Middle frontal gyrus (tissue), 1 donor: ENCODE data around the gene PEAK3.

Source experiments
- DNase-seq: peaks from one replicate; pipeline ENCODE4 v3.0.0-alpha.2; 2015; ENCODE audit warnings: low spot score; ENCODE audit errors: extremely low spot score

The PEAK3 gene

GRCh38 chr19:2251106-2252054 lies 30.6 kb downstream of the PEAK3 start:
- no peak for DNase-seq

DNA sequence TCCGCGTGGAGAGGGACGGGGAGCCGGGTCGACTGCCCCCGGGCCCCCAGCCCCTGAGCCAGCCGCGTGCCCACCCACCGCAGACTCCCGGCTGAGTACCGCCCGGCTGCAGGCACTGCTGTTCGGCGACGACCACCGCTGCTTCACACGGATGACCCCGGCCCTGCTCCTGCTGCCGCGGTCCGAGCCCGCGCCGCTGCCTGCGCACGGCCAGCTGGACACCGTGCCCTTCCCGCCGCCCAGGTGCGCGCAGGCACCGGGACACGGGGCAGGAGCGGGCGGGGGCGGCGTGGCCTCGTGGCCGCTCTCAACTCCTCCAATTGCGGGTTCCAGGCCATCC lies 31.2 kb downstream of the PEAK3 start:
- DNase-seq: no peak

DNA sequence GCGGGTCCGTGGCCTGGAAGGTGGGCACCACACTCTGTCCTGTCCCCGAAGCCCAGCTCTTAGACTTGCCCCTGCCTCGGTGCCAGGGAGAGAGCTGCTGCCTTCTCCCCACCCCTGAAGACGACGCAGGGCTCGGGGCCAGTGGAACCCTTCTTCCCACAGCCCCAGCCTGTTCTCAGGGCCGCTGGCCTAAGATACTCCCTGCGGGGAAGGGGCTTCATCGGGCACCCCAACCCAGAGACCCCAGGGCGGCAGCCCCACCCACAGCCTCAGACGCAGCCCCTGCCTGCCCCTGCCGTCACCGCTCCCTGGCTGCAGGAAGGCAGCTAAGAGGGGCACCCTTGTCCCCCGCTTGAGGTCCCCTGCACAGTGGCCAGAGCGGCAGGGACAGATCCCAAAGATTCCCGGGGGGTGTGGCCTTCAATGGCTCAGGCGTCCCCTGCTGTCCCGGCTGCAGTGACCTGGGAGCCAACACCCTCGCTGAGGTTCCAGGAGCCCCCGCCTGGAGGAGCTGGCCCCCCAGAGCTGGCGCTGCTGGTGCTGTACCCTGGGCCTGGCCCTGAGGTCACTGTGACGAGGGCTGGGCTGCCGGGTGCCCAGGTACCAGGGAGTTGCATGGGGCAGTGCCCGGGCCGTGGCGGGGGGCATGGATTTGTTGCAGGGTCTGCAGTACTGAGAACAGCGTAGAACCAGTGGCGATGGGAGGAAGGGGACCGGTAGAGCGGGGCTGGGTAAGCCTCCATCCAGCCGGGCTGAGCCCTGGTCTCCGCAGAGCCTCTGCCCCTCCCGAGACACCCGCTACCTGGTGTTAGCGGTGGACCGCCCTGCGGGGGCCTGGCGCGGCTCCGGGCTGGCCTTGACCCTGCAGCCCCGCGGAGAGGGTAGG lies 31.9 kb downstream of the PEAK3 start:
- DNase-seq: no peak

- DNase-seq: no peak
Measured at GRCh38 chr19:2249010-2249866, 32.7 kb downstream of the PEAK3 start, which contains the start of gene AMH. TSS of gene AMH (plus strand) at chr19:2249323. CDS start at chr19:2249333, 10 bp downstream.

DNA sequence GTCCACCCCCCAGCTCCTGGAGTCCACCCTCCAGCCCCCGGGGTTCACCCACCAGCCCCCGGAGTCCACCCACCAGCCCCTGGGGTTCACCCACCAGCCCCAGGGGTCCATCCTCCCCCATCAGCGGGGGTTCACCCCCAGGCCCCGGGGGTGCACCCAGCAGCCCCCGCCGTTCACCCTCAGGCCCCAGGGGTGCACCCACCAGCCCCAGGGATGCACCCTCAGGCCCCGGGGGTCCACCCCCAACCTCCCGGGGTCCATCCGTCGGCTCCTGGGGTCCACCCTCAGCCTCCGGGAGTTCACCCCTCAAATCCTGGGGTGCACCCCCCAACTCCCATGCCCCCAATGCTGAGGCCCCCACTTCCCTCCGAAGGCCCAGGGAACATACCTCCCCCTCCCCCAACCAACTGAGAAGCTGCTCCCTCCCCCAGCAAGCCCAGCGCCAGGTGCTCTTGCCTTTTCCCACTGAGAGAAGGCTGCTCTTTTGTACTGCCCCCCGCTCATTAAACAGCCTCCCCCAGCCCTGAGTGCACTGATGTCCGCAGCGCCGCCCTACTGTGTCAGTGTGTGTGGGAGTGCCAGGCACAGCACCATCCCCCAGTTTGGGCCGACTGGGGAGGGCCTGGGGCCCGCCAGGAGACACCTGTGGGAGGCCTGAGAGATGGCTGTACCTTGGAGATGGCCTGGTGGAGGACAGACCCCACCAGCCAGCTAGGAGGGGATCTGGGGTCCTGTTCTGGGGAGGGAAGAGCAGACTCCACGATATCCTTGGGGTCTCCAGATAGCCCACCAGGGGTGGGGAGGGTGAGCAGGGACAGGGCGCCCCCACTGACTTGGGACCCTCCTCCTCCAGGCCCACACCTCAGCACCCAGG lies 33.6 kb downstream of the PEAK3 start:
- no peak for DNase-seq

DNA sequence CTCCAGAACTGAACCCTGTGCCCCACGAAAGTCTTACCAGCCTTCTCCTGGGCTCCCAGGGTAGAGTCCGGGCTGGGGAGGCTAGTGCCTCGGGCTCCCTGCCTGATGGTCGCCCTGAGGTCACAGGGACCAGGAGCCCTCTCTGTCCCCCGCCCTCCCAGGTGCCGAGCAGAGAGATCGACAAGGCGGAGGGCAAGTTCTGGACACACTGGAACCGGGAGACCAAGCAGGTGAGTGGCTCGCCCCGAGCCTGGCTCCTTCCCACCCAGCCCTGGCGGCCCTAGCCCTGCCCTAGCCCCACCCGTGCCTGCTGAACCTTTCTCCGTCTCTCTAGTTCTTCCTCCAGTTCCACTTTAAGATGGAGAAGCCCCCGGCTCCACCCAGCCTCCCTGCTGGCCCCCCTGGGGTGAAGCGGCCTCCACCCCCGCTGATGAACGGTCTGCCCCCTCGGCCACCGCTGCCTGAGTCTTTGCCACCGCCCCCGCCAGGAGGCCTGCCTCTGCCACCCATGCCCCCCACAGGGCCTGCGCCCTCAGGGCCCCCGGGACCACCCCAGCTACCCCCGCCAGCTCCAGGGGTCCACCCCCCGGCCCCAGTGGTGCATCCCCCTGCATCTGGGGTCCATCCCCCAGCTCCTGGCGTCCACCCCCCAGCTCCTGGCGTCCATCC lies 34.4 kb downstream of the PEAK3 start:
- no peak for DNase-seq

DNA sequence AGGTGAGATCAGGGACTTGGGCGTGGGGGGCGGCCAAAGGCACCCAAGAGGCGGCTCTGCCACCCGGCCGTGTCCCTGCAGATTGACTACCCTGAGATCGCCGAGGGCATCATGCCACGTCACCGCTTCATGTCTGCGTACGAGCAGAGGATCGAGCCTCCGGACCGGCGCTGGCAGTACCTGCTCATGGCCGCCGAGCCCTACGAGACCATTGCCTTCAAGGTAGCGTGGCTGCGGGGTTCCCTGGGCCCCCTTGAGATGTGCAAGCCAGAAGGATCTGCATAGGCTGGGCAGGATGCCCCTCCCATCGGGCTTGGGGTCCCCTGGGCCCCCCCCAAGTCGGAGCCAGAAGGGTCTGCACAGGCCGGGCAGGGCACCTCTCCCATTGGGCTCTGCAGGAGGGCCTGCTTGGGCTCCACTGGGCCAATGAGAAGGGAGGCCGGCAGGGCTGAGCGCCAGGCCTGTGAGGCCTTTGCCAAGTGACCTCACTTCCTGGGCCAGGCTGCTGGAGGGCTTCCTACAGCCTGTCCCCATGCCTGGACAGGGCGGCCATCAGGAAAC lies 35.1 kb downstream of the PEAK3 start:
- DNase-seq: no peak

DNA sequence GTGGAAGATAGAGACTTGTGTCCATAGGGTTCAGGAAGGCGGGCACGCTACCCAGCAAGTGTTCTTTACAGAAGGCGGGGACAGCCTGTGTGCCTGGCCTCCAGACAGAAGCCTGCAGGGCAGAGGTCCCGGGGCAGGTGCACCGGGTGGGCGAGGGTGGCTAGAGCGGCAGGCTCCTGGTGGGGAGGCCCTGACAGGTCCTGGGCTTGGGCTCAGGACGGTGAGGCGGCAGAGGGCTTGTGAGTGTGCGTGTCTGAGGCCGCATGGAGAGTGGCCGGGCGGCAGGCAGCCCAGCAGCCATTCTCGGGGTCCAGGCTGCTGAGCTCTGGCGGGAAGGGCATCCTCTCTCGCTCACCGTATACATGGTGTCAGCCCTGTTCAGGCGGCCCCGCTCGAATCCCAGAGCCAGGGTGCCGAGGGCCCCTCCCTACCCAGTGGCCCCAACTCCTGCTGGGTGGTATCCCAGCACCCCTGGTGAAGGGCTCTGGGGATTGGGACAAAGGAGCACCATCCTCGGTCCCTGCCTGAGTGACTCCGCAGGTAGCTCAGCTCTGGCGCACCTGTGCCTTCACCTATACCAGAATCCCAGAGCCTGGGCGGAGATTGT lies 35.9 kb downstream of the PEAK3 start:
- no peak for DNase-seq

- no peak for DNase-seq
Measured at GRCh38 chr19:2245273-2245672, 36.7 kb downstream of the PEAK3 start.

- DNase-seq: no peak
Measured at GRCh38 chr19:2244486-2244885, 37.5 kb downstream of the PEAK3 start.

GRCh38 chr19:2244125-2244411 lies 37.9 kb downstream of the PEAK3 start:
- no peak for DNase-seq

GRCh38 chr19:2243274-2244124 lies 38.5 kb downstream of the PEAK3 start:
- no peak for DNase-seq

DNA sequence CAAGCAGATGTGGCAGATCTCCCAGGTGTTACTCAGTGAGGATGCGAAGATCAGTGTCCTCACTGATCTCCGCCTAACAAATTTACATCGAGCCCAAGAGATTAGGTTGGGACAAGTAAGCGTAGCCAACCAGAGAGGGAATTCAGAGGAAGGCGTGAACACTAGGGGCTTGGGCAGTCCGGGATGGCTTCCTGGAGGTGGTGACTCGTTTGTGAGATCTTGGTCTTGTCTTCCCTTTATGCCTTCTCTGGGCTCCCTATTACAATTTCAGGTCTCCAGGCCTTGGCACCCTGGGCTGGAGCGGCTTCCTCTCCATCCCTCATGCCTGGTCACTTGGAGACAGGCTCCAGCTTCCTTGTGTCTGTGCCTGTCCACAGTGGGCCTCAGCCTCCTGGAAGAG lies 39.2 kb downstream of the PEAK3 start:
- no peak for DNase-seq

DNA sequence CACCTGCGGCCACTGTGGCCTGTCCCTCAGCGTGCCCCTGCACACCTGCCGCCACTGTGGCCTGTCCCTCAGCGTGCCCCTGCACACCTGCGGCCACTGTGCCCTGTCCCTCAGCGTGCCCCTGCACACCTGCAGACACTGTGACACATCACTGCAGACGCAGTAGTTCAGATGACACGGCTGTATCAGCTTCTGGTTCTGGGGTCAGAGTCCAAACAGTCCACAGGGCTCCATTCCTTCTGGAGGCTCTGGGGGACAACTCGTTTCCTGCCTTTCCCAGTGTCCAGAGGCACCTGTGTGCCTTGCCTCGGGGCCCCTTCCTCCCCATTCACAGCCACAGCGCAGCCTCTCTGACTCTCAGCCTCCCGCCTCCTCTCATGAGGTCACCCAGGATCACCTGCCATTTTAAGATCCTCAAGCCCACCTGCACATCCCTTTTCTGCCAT lies 39.9 kb downstream of the PEAK3 start:
- DNase-seq: no peak

- no peak for DNase-seq
Measured at GRCh38 chr19:2240881-2241760, 40.9 kb downstream of the PEAK3 start.

DNA sequence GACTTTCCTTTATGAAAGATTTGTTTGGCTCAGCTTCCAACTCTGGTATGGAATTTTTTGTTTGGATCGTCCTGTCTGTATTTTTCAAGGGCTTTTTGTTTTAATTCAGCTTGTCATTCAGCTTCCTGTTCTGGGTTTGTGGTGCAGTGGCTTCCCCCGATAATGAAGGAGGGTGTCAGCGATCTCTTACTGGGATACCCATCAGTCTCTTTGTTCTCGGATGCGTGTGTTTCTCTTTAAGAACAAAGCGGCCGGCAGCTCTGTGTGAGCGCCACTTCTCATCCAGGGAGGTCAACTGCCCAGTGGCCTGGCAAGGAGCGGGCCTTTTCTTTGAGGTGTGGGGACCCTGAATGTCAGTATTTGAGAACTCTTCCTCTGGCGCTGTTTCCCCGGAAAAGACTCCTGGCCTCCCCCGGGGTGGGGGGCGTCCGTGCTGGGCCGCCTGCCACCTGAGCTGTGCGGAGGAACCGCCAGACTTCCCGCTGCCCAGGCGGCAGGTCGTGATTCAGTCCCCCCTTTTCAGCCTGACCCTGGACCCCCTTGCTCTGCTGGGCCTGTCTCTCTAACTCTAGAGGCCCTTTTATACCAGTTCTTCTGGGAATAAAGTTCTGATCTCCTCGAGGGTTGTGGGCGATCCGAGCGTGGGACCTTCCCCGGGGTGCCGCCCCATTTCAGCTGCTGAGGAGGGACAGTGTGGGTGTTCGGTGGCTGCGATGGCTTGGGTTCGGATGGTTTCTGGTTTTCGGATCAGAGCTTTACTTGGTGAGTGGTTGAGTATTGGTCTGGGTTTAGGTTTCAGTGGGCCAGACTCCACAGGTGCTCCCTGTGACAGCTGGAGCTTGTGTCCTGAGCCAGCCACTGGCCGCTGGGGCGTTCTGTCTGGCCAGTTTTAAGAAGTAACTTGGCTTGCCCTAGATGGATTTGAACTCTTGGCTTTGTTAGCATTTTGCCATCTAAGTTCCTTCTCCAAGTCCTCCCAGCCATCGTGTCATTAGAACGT lies 41.9 kb downstream of the PEAK3 start:
- DNase-seq: no peak
